GM19372 (cell line): ENCODE measurements around the gene HUWE1.
"Not testable (repeated sequence)": the region's sequence is repeated elsewhere in the genome, so short reads cannot be mapped to it uniquely, and the experiment has no call there.

Experiments used
- ATAC-seq: cut with Tn5 transposase; IDR thresholded peaks from one replicate; pipeline ENCODE4 v1.9.1; 2021; ENCODE audit warnings: mild to moderate bottlenecking, low read depth, moderate library complexity; ENCODE audit not compliant: unreplicated experiment

HUWE1 gene

GRCh38 chrX:53531255-53531966 is 155.1 kb downstream of the HUWE1 start:
- not testable (repeated sequence) for ATAC-seq

- ATAC-seq, result no peak
Observed at GRCh38 chrX:53526999-53527398, 159.5 kb downstream of the HUWE1 start.

- ATAC-seq, result no peak
Observed at GRCh38 chrX:53511322-53511721, 175.2 kb downstream of the HUWE1 start.

- not testable (repeated sequence) for ATAC-seq
Observed at GRCh38 chrX:53504035-53504434, 182.5 kb downstream of the HUWE1 start.

GRCh38 chrX:53494436-53494835 is 192.1 kb downstream of the HUWE1 start:
- ATAC-seq, result no peak

GRCh38 chrX:53486285-53486684 is 200.2 kb downstream of the HUWE1 start:
- ATAC-seq, result no peak

GRCh38 chrX:53483838-53484405 is 202.6 kb downstream of the HUWE1 start:
- no peak for ATAC-seq

- ATAC-seq, result no peak
Observed at GRCh38 chrX:53483416-53483815, 203.1 kb downstream of the HUWE1 start.
